GM19193 (cell line): ENCODE measurements around the gene FERMT2.

ENCODE experiments used
- POLR2A ChIP-seq: IDR thresholded peaks from 4 replicates; pipeline ENCODE4 v1.6.1; 2011; ENCODE audit not compliant: insufficient read depth, insufficient read length; ENCODE audit errors: extremely low read depth

Gene FERMT2

GRCh38 chr14:52835122-52835903 lies 115.5 kb downstream of the FERMT2 start:
- TF ChIP-seq POLR2A = no peak

- no peak for TF ChIP-seq POLR2A
Measured at GRCh38 chr14:52834440-52834842, 116.4 kb downstream of the FERMT2 start.

- no peak for TF ChIP-seq POLR2A
Measured at GRCh38 chr14:52833891-52834290, 117.0 kb downstream of the FERMT2 start.

- no peak for TF ChIP-seq POLR2A
Measured at GRCh38 chr14:52829527-52830185, 121.2 kb downstream of the FERMT2 start.

- no peak for TF ChIP-seq POLR2A
Measured at GRCh38 chr14:52827426-52827825, 123.4 kb downstream of the FERMT2 start.

- no peak for TF ChIP-seq POLR2A
Measured at GRCh38 chr14:52825085-52825484, 125.8 kb downstream of the FERMT2 start.

- no peak for TF ChIP-seq POLR2A
Measured at GRCh38 chr14:52824462-52824861, 126.4 kb downstream of the FERMT2 start.

GRCh38 chr14:52821805-52822250 lies 129.0 kb downstream of the FERMT2 start:
- no peak for TF ChIP-seq POLR2A

GRCh38 chr14:52808101-52808500 lies 142.7 kb downstream of the FERMT2 start:
- no peak for TF ChIP-seq POLR2A
